GM12878 (cell line): Measurements from ENCODE around the gene TAF11L6.

Experiments
- ATF2 ChIP-seq: IDR thresholded peaks from 2 replicates; pipeline ENCODE4 v1.6.1; 2012; ENCODE audit warnings: low read length, inconsistent platforms
- CTCF ChIP-seq, 3 experiments: IDR thresholded peaks in 2 of 3; conservative IDR thresholded peaks in 1 of 3; 2 replicates each; pipeline ENCODE4 v1.5.1; 2011; ENCODE audit warnings: low read depth in 3 of 3, low read length in 3 of 3, mild to moderate bottlenecking in 3 of 3, control low read depth in 2 of 3, moderate library complexity in 2 of 3, inconsistent platforms in 1 of 3, mixed read lengths in 1 of 3; ENCODE audit not compliant: control insufficient read depth in 2 of 3, insufficient read depth in 1 of 3; ENCODE audit errors: extremely low read depth in 1 of 3
- FOXM1 ChIP-seq: IDR thresholded peaks from 2 replicates; pipeline ENCODE4 v1.6.1; 2012; ENCODE audit warnings: low read depth, mild to moderate bottlenecking, inconsistent platforms, low read length, moderate library complexity
- RCOR1 ChIP-seq: conservative IDR thresholded peaks from 2 replicates; pipeline ENCODE4 v1.6.1; 2012; ENCODE audit warnings: low read depth, low read length, improper control_type of control experiment
- ZNF622 ChIP-seq: fragments of 450-650 bp; IDR thresholded peaks from 2 replicates; pipeline ENCODE4 v1.6.1; 2017; ENCODE audit warnings: mild to moderate bottlenecking, inconsistent platforms

GRCh38 chr5:17511775-17512325 is 16.6 kb upstream of the TAF11L6 start:
- TF ChIP-seq ATF2 (no peak), CTCF (IDR thresholded peaks at IDR 0.05 in 2 of 3, conservative IDR thresholded peaks at IDR 0.05 in 1 of 3; ENCODE audit: control insufficient read depth in 2 of 3, extremely low read depth in 1 of 3, insufficient read depth in 1 of 3, low read depth in 3 of 3, low read length in 3 of 3) (no peak), RCOR1 (no peak), ZNF622 (no peak), FOXM1 (no peak)
